ENCODE results near the gene ZSWIM3.

DNA sequence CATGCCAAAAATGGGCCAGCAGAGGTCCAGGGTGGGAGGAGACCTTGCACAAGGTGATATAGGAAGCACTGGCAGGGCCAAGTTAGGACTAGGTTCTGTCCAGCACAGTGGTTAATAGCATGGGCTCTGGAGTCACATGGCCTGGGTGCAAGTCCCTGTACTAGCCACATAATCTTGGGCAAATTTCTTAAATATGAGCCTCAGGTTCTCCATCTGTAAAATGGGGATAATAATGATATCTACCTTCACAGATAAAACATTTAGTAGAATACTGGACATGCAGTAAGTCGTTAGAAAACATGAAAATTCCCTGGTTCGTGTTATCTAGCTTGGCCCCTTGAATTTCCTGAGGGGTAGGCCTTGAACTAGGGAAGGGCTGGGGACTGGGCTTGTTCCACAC is 39.9 kb downstream of the ZSWIM3 start:
- no peak for TF ChIP-seq ZNF8 (CRISPR knock-in tag; IDR thresholded peaks at IDR 0.05)
- TF ChIP-seq ZFP3 (CRISPR knock-in tag; IDR thresholded peaks at IDR 0.05) = no peak
- TF ChIP-seq ISL1 (CRISPR knock-in tag; IDR thresholded peaks at IDR 0.05) = no peak
- no peak for TF ChIP-seq ARNTL (CRISPR knock-in tag; IDR thresholded peaks at IDR 0.05; ENCODE audit: borderline replicate concordance, low read depth)
- TF ChIP-seq, protein P1, sequence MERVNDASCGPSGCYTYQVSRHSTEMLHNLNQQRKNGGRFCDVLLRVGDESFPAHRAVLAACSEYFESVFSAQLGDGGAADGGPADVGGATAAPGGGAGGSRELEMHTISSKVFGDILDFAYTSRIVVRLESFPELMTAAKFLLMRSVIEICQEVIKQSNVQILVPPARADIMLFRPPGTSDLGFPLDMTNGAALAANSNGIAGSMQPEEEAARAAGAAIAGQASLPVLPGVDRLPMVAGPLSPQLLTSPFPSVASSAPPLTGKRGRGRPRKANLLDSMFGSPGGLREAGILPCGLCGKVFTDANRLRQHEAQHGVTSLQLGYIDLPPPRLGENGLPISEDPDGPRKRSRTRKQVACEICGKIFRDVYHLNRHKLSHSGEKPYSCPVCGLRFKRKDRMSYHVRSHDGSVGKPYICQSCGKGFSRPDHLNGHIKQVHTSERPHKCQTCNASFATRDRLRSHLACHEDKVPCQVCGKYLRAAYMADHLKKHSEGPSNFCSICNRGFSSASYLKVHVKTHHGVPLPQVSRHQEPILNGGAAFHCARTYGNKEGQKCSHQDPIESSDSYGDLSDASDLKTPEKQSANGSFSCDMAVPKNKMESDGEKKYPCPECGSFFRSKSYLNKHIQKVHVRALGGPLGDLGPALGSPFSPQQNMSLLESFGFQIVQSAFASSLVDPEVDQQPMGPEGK (CRISPR knock-in tag; IDR thresholded peaks at IDR 0.05; ENCODE audit: borderline replicate concordance) = no peak
- no peak for TF ChIP-seq GLIS3 (CRISPR knock-in tag; IDR thresholded peaks at IDR 0.05)
- TF ChIP-seq, protein P2, sequence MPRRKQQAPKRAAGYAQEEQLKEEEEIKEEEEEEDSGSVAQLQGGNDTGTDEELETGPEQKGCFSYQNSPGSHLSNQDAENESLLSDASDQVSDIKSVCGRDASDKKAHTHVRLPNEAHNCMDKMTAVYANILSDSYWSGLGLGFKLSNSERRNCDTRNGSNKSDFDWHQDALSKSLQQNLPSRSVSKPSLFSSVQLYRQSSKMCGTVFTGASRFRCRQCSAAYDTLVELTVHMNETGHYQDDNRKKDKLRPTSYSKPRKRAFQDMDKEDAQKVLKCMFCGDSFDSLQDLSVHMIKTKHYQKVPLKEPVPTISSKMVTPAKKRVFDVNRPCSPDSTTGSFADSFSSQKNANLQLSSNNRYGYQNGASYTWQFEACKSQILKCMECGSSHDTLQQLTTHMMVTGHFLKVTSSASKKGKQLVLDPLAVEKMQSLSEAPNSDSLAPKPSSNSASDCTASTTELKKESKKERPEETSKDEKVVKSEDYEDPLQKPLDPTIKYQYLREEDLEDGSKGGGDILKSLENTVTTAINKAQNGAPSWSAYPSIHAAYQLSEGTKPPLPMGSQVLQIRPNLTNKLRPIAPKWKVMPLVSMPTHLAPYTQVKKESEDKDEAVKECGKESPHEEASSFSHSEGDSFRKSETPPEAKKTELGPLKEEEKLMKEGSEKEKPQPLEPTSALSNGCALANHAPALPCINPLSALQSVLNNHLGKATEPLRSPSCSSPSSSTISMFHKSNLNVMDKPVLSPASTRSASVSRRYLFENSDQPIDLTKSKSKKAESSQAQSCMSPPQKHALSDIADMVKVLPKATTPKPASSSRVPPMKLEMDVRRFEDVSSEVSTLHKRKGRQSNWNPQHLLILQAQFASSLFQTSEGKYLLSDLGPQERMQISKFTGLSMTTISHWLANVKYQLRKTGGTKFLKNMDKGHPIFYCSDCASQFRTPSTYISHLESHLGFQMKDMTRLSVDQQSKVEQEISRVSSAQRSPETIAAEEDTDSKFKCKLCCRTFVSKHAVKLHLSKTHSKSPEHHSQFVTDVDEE (CRISPR knock-in tag; IDR thresholded peaks at IDR 0.05) = no peak
- TF ChIP-seq TCF4 (CRISPR knock-in tag; IDR thresholded peaks at IDR 0.05; ENCODE audit: borderline replicate concordance) = no peak
